NB4 (cell line): ENCODE data around the gene ZNF609.

ENCODE experiments used
- MAX ChIP-seq: IDR thresholded peaks from 2 replicates; pipeline ENCODE4 v1.6.1; 2011; ENCODE audit warnings: low read depth, low read length
- MYC ChIP-seq: IDR thresholded peaks from 2 replicates; pipeline ENCODE4 v1.6.1; 2011; ENCODE audit warnings: low read depth, low read length
- POLR2A ChIP-seq: IDR thresholded peaks from 2 replicates; pipeline ENCODE4 v1.6.1; 2011; ENCODE audit warnings: mild to moderate bottlenecking; ENCODE audit not compliant: insufficient read length; ENCODE audit errors: extremely low read depth
- TF ChIP-seq, protein P1 (sequence below): IDR thresholded peaks from one replicate; pipeline ENCODE4 v1.5.1; 2012; ENCODE audit warnings: low read depth, low read length

- TF ChIP-seq, protein P1, sequence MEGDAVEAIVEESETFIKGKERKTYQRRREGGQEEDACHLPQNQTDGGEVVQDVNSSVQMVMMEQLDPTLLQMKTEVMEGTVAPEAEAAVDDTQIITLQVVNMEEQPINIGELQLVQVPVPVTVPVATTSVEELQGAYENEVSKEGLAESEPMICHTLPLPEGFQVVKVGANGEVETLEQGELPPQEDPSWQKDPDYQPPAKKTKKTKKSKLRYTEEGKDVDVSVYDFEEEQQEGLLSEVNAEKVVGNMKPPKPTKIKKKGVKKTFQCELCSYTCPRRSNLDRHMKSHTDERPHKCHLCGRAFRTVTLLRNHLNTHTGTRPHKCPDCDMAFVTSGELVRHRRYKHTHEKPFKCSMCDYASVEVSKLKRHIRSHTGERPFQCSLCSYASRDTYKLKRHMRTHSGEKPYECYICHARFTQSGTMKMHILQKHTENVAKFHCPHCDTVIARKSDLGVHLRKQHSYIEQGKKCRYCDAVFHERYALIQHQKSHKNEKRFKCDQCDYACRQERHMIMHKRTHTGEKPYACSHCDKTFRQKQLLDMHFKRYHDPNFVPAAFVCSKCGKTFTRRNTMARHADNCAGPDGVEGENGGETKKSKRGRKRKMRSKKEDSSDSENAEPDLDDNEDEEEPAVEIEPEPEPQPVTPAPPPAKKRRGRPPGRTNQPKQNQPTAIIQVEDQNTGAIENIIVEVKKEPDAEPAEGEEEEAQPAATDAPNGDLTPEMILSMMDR: no peak
- no peak for TF ChIP-seq POLR2A
- TF ChIP-seq MAX: no peak
- no peak for TF ChIP-seq MYC
Observed at GRCh38 chr15:64645995-64646394, 185.6 kb downstream of the ZNF609 start.
